ENCODE measurements around the gene MYH14. TPM values are rescaled to one million over a fixed set of nuclear protein-coding genes. Genes with fewer than 3 reads are reported as not detected.

The MYH14 gene
- total and polyA plus RNA-seq, 9 of the 15 experiments (the other 6 are each of a cell fraction or from before 2014, with no cell fraction given): 0.04 to 0.86 (median 0.19) TPM; not detected in 2

- TF ChIP-seq CHD7 (IDR thresholded peaks at IDR 0.05; ENCODE audit: low read depth, low read length) (no peak), EHMT2 (IDR thresholded peaks at IDR 0.05) (peak; percentile 58; the same call in 1 of the 2 replicates), ZNF407 (IDR thresholded peaks at IDR 0.05; ENCODE audit: low read depth) (peak; percentile 42; the same call in 1 of the 2 replicates), BRD9 (IDR thresholded peaks at IDR 0.05; ENCODE audit: low read depth, partially characterized antibody) (no peak), PHF20 (IDR thresholded peaks at IDR 0.05; ENCODE audit: partially characterized antibody) (peak; percentile 66)
Measured at GRCh38 chr19:50315773-50316448, 112.5 kb downstream of the MYH14 start (continued).

Measured in K562 (cell line).